ENCODE results near the gene PCAT6. TPM values are rescaled to one million over a fixed set of nuclear protein-coding genes. Genes with fewer than 3 reads are reported as not detected.

Gene PCAT6
- total RNA-seq, 4 donors from 2014 or later, result 0.57 to 1.2 (median 1.1) TPM

- Histone ChIP-seq H3K9me3 (no peaks in the 10 kb centered on the region), H3K27me3 (no peaks in the 10 kb centered on the region), H3K36me3 (no peaks in the 10 kb centered on the region), H3K4me3 (no peak overlapping the region), H3K27ac (peak overlapping the region in 3 of 4 donors; percentile 9 to 70 (median 50)), H3K4me1 (peaks cover 0 to 42% (median 9%) of the 10 kb centered on the region in 3 donors)
- WGBS, 2 donors, result 85 to 94% methylated on average over 4 to 6 of the region's 10 CpGs
- intact Hi-C loops (cut with DNase I), result loop anchor here (10.0 kb wide), 1 partner anchor 104 kb away; no protein-coding TSS in a partner anchor
- no peak for DNase-seq
- TF ChIP-seq CTCF (IDR thresholded peaks at IDR 0.05) (no peak), POLR2A (IDR thresholded peaks at IDR 0.05) (no peak)
Observed at GRCh38 chr1:202858789-202859414, 48.1 kb downstream of the PCAT6 start.

GRCh38 chr1:202860744-202861419 lies 50.1 kb downstream of the PCAT6 start:
- Histone ChIP-seq H3K4me3 (peak overlapping the region; percentile 57 to 81 (median 73)), H3K9me3 (no peaks in the 10 kb centered on the region), H3K36me3 (no peaks in the 10 kb centered on the region), H3K27ac (peak overlapping the region; percentile 5 to 76 (median 47)), H3K27me3 (no peaks in the 10 kb centered on the region), H3K4me1 (peaks cover 0 to 42% (median 9%) of the 10 kb centered on the region in 3 donors)
- TF ChIP-seq POLR2A (IDR thresholded peaks at IDR 0.05) (no peak), CTCF (IDR thresholded peaks at IDR 0.05) (no peak)
- WGBS, 2 donors, result 1 to 2% methylated on average over 7 to 36 of the region's 50 CpGs
- no peak for DNase-seq
- intact Hi-C loops (cut with DNase I), result no loop called here

Small RNA genes within 50 kb of the gene (small RNA-seq; reads per million reads assigned to genes)
- 0 reads per million in 4 donors for gene AC098934.3

Other genes with a start within 250 kb of the PCAT6 start
- gene SYT2, start 100.5 kb upstream of the PCAT6 start, total RNA-seq, result not detected
- 10 to 100 TPM; 41.2 to 88.9 (median 60.3) TPM for gene KDM5B, start 2.5 kb upstream of the PCAT6 start, total RNA-seq
- gene RABIF, start 78.2 kb downstream of the PCAT6 start, total RNA-seq, result 10 to 100 TPM in 2 of 4 donors, 1 to 10 TPM in 2; 4.9 to 10.4 (median 8.0) TPM
- 10 to 100 TPM; 11.1 to 19.9 (median 14.1) TPM for gene KLHL12, start 116.3 kb downstream of the PCAT6 start, total RNA-seq
- 100 to 1,000 TPM in 3 of 4 donors, 10 to 100 TPM in 1; 94.0 to 114 (median 107) TPM for gene ADIPOR1, start 147.4 kb downstream of the PCAT6 start, total RNA-seq
- gene CYB5R1, start 156.3 kb downstream of the PCAT6 start, total RNA-seq, result 100 to 1,000 TPM in 1 of 4 donors, 10 to 100 TPM in 3; 52.6 to 103 (median 73.1) TPM
- gene TMEM183A, start 196.4 kb downstream of the PCAT6 start, total RNA-seq, result 10 to 100 TPM; 39.4 to 77.4 (median 66.5) TPM
- gene PPFIA4, start 215.5 kb downstream of the PCAT6 start, total RNA-seq, result 1 to 10 TPM in 2 of 4 donors, under 1 TPM in 2; 0.35 to 1.7 (median 0.93) TPM